Vagina (tissue), 2 donors: ENCODE measurements around the gene CPSF7. TPM values are rescaled to one million over a fixed set of nuclear protein-coding genes. Genes with fewer than 3 reads are reported as not detected.

Experiments
- DNase-seq, 2 donors: peaks; one replicate each; pipeline ENCODE4 v3.0.0-alpha.2; 2017; ENCODE audit errors: extremely low spot score in 2 of 2
- H3K27ac ChIP-seq: fragments of 200-600 bp; sonication (generic); one replicate; pipeline ENCODE4 v1.5.1; 2019
- H3K27me3 ChIP-seq: fragments of 200-600 bp; sonication (generic); one replicate; pipeline ENCODE4 v1.5.1; 2019
- H3K36me3 ChIP-seq, 2 donors: fragments of 200-600 bp; sonication (generic); one replicate each; pipeline ENCODE4 v1.5.1; 2017 to 2019
- H3K4me1 ChIP-seq: fragments of 200-600 bp; sonication (generic); one replicate; pipeline ENCODE4 v1.5.1; 2019
- H3K4me3 ChIP-seq, 2 donors: fragments of 200-600 bp; sonication (generic); 1 replicate in 1 of 2; 2 replicates in 1 of 2; pipeline ENCODE4 v1.5.1; 2016 to 2019
- H3K9me3 ChIP-seq: fragments of 200-600 bp; sonication (generic); one replicate; pipeline ENCODE4 v1.5.1; 2019
- POLR2A ChIP-seq, 2 donors: fragments of 450-650 bp; IDR thresholded peaks; one replicate each; pipeline ENCODE4 v1.6.1; 2017; ENCODE audit warnings: antibody characterized with exemption in 2 of 2, mild to moderate bottlenecking in 2 of 2, moderate library complexity in 2 of 2
- POLR2AphosphoS5 ChIP-seq, 2 donors: sonication (generic); formaldehyde crosslinking; IDR thresholded peaks; one replicate each; pipeline ENCODE4 v1.9.0; 2017; ENCODE audit warnings: antibody characterized with exemption in 2 of 2, mild to moderate bottlenecking in 2 of 2, low read depth in 1 of 2; ENCODE audit not compliant: insufficient read depth in 1 of 2
- intact Hi-C: fragments of 100-400 bp; cut with DNase I; formaldehyde crosslinking; loops from one replicate; pipeline ENCODE4 v1.15.1; 2023
- small RNA-seq: library from RNA; depleted of rRNA; stranded (forward); fragments of <200 nt; gene quantifications from one replicate; pipeline ENCODE3, GENCODE V24; 2016
- total RNA-seq: library from RNA; depleted of rRNA; stranded (reverse); fragments of >200 nt; gene quantifications from one replicate; pipeline ENCODE4 v1.2.3, GENCODE V29; 2016
- TF ChIP-seq, protein P1 (sequence below), 3 experiments: fragments of 450-650 bp in 2 of 3; fragments of 200-600 bp in 1 of 3; sonication (generic) in 1 of 3; IDR thresholded peaks; one replicate each; pipeline ENCODE4 v1.5.1; 2017 to 2019; ENCODE audit warnings: antibody characterized with exemption in 3 of 3, mild to moderate bottlenecking in 2 of 3, moderate library complexity in 2 of 3

CPSF7 gene
- total RNA-seq, 1 donor from 2014 or later: 50.8 TPM

DNA sequence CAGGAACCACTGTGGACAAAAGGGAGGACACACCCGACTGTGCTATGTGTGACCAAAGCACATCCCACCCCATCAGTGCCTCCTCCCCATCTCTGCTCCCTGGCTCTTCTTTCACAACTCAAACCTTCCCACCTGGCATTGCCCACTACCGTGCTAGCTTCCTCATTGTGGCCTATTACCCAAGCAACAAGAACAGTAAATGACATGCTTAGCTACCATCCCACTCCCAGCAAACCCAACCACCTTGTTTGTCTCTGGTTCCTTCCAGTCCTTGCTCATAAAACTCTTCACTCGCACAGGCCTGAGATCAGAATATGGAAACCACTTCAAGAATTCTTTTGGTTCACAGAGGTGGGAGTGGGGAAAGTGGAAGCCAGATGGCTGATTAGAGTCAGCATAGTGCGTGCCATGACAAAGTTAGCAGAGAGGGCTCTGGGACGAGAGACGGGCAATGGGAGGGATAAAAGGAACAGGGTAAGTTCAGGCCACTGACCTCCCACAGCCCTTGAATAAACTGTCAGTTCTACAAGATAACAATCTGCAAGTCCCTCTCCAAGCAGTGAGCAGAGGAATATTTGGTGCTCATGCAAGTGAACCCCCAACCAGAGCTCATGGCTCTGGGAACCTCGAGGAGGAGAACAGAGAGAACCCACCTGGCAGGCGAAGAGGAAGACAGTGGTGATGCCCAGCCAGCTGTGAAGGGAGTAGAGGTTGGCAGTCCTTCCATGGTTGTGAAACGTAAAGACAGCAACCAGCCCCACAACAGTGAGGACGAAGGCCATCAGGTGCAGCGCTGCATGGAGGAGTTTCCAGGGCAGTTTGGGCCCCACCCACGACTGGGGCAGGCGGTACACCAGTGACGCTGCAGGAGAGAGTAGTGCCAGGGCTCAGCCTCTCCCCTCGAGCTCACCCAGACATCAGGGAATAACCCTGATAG, 76.4 kb downstream of the CPSF7 start:
- H3K4me1 ChIP-seq: no peaks in the 10 kb centered on the region
- no peak overlapping the region for H3K4me3 ChIP-seq
- no peaks in the 10 kb centered on the region for H3K9me3 ChIP-seq
- intact Hi-C loops: no loop called here
- H3K27me3 ChIP-seq: no peaks in the 10 kb centered on the region
- TF ChIP-seq, protein P1, sequence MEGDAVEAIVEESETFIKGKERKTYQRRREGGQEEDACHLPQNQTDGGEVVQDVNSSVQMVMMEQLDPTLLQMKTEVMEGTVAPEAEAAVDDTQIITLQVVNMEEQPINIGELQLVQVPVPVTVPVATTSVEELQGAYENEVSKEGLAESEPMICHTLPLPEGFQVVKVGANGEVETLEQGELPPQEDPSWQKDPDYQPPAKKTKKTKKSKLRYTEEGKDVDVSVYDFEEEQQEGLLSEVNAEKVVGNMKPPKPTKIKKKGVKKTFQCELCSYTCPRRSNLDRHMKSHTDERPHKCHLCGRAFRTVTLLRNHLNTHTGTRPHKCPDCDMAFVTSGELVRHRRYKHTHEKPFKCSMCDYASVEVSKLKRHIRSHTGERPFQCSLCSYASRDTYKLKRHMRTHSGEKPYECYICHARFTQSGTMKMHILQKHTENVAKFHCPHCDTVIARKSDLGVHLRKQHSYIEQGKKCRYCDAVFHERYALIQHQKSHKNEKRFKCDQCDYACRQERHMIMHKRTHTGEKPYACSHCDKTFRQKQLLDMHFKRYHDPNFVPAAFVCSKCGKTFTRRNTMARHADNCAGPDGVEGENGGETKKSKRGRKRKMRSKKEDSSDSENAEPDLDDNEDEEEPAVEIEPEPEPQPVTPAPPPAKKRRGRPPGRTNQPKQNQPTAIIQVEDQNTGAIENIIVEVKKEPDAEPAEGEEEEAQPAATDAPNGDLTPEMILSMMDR (IDR thresholded peaks at IDR 0.05): no peak
- TF ChIP-seq POLR2AphosphoS5 (IDR thresholded peaks at IDR 0.05; ENCODE audit: insufficient read depth in 1 of 2, low read depth in 1 of 2) (no peak), POLR2A (IDR thresholded peaks at IDR 0.05) (no peak)
- peaks cover 0 to 54% of the 10 kb centered on the region in 2 donors for H3K36me3 ChIP-seq
- no peak overlapping the region for H3K27ac ChIP-seq
- no peak for DNase-seq

Small RNA genes within 50 kb of the gene (small RNA-seq; reads per million reads assigned to genes)
- gene RN7SL23P: not detected

Other genes with a start within 250 kb of the CPSF7 start
- 2.5 TPM for gene PGA3, start 226.5 kb downstream of the CPSF7 start, total RNA-seq
- gene PGA4, start 207.6 kb downstream of the CPSF7 start, total RNA-seq: 7.6 TPM
- not detected for gene PGA5, start 188.8 kb downstream of the CPSF7 start, total RNA-seq
- 3.4 TPM for gene VWCE, start 134.7 kb downstream of the CPSF7 start, total RNA-seq
- gene DDB1, start 96.9 kb downstream of the CPSF7 start, total RNA-seq: 132 TPM
- 22.6 TPM for gene TKFC, start 96.7 kb downstream of the CPSF7 start, total RNA-seq
- 26.5 TPM for gene CYB561A3, start 68.1 kb downstream of the CPSF7 start, total RNA-seq
- 19.9 TPM for gene TMEM138, start 67.6 kb downstream of the CPSF7 start, total RNA-seq
- gene TMEM216, start 37.4 kb downstream of the CPSF7 start, total RNA-seq: 16.0 TPM
- gene SDHAF2, start 149 bp upstream of the CPSF7 start, total RNA-seq: 24.3 TPM
- 0.74 TPM for gene LRRC10B, start 78.8 kb upstream of the CPSF7 start, total RNA-seq
- 3.4 TPM for gene SYT7, start 151.1 kb upstream of the CPSF7 start, total RNA-seq